Dermis blood vessel endothelial cell (primary cell): Measurements from ENCODE around the gene CSRP3. TPM values are rescaled to one million over a fixed set of nuclear protein-coding genes. Genes with fewer than 3 reads are reported as not detected.
A peak's percentile ranks its signal among the peaks of the same experiment; 100 is the strongest.

ENCODE experiments used
- DNase-seq: peaks from one replicate; pipeline ENCODE4 v3.0.0; 2010
- total RNA-seq: library from RNA; depleted of rRNA; stranded (reverse); fragments of >200 nt; gene quantifications from 2 replicates; pipeline ENCODE4 v1.2.3, GENCODE V29; 2014

The CSRP3 gene
- total RNA-seq, 1 donor from 2014 or later = not detected

DNA sequence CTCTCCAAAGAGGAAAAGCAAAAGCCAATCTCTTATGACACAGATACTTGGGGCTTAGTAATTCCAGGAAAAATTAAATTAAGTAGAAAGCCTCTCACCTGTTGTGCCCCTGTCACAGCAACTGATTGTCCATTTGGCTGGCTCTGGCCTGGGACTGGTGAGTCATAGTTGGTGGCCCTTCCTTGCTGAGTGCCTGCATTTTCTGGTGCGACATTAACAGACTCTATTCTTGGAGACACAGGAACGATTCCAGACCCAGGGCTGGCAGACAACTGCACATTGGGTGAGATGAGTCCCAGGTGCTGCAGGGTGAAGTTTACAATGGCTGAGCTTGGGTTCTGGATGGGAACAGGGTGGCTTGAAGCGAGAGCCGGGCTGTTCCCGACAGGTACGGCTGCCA is 23.3 kb upstream of the CSRP3 start:
- no peak for DNase-seq

DNA sequence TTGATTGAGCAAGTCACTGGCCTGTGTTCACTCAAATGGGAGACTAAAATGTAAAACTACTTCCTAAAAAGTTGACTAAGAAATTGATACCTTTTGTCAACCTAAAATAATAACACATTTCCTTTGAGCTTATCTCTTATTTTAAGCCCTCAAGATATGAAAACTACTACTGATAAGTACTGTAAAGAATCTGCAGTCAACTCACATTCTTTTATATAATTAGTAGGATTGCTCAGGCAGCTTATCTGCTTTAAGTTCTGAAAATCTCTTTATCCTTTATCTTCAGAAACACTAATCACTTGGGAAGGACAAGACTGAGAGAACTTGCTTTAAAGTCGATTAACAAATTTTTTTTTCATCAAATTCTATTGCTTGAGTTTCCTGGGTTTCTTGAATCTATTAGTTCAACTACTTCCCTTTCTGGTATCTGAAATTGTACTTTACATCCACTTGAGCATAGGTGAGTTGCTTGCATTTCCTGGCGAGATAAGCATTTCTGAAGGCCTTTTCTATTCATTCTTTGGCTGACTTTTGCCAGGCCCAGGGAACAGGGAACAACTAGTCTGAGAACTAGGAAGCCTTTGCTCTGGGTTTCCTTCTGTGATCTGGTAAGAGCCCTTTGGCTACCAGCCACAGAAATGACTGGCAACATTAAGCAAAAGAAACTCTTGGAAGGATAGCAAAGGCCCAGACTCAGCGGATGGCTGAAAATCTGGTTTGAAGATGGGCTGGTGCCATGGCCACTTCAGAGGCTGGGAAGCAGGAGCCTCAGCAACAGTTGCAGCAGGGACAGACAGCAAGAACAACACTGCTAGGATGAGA is 19.3 kb upstream of the CSRP3 start:
- peak; percentile 11 for DNase-seq

DNA sequence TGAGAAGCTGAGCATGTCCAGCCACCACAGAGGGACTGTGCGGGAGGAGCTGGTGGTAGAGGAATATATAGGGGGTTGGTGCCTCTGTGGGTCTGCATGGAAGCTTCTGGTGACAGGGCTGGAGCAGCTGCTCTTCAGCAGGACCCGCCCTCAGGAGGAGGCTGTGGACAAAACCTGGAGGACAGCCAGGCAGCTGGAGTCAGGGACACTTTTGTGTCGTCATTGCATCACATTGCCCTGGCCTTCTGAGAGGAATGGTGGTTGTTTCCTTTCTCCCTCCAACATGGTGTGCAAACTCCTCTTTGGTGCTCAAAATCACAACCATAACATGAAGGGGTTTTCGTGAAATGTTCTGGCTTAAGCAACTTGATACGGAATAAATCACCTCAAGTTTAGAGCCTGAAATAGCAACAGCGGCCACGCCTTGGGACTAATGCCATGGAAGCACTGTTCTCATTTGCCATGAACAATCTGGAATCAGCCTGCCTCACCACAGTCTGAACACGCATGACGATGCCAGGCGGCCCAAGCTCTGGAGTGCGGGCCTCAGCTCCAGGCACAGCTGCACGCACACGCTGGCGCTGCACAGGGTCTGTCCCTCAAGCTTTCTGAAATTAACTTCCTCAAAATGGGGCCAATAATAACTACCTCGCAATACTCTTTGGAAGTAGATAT is 17.1 kb upstream of the CSRP3 start:
- no peak for DNase-seq

DNA sequence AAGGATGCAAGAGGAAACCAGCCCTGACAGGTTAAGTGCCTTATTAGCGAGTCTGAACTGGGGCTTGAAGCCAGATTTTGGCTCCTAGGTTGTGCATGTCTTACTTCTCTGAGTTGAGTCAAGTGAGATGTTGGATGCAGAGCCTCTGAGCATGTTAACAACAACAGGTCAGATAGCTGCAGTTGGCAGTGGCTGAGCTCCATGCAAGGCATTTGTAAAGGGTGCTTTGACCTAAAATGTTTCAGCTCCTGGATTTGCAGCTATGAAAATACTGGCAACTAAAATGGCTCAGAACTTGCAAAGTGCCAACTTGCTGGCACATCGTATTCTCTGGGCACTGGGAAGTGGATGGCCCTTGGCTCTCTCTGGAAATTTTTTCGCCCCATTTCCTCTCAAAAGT is 16.4 kb upstream of the CSRP3 start:
- DNase-seq = no peak

DNA sequence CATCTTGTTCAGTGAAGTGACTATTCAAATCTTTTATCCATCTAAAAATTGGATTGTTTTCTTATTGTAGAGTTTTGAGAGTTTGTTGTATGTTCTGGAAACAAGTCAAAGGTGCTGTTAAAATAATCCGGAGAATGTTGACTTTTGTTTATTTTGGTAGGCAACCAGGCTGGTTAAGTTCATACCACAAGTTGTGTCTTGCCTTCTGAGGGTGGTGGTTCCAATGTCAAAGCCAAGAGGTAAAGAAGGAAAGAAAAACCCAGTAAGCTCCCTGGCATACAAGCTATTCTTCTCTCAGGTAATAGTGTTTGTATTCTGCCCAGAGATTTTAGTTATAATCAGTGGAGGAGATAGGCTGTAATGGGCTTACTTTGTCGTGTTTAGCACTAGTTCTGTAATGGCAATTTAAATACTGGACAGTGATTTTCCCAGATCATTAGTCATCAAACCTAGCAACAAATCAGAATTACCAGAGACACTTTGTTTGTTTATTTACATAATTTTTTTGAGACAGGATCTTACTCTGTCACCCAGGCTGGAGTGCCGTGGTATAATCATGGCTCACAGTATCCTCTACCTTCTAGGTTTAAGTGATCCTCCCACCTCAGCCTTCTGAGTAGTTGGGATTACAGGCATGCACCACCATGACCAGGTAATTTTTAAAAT is 15.1 kb upstream of the CSRP3 start:
- DNase-seq = no peak

DNA sequence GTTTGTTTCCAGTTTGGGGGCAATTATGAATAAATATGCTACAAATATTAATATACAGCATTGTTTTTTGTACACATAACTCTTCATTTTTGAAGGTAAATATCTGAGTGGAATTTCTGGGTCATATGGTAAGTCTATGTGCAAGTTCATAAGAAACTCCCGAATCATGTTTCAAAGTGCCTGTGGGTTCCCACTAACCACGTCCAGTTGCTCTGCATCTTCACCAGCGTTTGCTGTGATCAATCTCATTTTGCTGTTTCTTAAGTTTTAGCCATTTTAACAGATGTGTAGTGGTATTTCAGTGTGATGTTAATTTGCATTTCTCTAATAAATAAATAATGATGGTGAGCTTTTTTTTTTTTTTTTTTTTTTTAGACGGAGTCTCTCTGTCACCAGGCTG is 14.2 kb upstream of the CSRP3 start:
- DNase-seq = no peak

DNA sequence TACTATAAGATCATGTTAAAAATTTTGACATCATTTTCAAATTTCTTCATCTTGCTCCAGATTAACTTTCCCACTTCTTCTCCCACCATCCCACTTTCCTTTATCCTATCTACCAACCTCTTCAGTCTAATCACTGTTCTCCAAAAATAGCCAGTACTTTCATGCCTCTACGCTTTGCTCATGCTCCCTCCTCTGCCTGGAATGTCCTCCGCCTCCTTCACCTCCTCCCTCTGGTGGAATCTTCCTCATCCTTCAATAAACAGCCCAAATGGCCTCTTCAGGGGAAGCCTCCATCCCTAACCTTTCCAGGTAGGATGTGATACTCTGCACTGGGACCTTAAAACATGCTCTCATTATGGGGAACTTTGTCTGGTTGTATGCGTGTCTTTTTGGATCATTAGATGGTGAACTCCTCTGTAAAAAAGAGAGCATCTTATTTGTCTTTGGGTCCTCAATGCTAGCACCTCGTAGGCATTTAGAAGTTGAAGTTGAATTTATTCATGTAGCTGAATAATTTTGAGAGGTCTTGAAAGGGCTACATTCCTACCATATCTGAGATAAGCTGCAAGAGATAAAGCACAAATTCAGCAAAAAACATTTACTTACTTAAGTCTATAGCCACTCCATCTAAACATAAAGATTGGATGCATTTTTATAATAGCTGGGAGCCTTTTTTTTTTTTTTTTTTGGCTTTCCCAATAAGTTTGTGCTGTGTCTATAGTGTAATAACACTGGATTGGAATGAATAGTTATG is 8.0 kb upstream of the CSRP3 start:
- no peak for DNase-seq

DNA sequence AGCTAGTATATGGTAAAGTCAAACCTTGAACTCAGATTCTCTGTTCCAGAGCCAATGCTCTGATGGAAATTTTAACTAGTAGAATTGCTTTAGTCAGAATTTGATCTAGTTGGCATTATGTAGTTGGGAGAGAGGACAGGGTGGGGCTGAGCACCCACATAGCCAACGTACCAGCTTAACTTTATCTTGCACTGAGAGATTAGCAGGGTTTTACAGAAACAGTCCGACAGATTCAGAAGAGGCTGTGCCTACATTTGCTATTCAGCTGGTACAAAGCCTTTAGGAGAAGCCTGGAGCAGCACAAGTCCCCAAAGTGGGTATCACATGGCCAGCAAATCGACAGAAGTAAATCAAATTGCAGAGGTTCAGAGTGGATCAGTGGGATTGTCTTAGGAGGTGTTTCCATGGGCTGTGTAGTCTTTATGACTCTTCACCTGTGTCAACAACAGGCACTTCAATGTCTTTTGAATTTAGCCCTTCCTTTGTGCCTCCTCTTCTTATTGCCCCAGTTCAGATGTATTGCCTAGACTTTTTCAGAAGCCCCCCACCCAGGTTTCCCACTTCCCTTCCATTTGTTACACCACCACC is 7.3 kb upstream of the CSRP3 start:
- DNase-seq = no peak

DNA sequence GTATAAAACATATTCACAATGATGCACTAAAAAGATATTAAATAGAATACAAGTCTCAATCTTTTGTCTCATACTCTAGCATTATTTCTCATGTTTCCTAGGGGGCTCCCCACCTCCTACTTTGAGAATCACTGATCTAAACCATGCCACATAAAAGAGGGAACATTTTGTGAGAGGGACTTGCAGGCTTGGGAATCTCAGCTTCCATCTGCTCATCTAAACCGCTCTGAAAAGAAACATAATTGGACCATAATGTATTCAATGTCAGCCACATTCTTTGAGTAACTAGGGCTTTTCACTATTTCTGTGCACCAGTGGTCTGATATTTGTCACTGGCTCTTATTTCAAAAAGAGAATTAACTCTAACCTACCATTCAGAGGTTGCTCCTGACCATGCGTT is 6.4 kb upstream of the CSRP3 start:
- DNase-seq = no peak

DNA sequence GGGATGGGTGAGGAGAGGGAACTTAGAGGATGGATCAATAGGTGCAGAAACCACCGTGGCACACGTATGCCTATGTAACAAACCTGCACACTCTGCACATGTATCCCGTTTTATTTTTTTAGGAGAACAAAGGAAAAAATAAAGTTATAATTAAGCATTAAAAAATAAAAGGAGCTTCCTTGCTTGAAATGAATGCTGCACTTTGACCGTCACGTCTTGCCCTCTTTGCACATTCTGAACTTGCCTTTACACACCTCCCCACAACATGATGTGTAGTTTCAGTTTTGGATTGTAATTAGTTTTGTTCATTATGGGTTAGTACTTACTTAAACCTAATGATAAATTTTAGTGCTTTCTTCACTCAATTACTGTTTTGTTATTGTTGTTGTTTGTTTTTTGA is 3.1 kb upstream of the CSRP3 start:
- no peak for DNase-seq

DNA sequence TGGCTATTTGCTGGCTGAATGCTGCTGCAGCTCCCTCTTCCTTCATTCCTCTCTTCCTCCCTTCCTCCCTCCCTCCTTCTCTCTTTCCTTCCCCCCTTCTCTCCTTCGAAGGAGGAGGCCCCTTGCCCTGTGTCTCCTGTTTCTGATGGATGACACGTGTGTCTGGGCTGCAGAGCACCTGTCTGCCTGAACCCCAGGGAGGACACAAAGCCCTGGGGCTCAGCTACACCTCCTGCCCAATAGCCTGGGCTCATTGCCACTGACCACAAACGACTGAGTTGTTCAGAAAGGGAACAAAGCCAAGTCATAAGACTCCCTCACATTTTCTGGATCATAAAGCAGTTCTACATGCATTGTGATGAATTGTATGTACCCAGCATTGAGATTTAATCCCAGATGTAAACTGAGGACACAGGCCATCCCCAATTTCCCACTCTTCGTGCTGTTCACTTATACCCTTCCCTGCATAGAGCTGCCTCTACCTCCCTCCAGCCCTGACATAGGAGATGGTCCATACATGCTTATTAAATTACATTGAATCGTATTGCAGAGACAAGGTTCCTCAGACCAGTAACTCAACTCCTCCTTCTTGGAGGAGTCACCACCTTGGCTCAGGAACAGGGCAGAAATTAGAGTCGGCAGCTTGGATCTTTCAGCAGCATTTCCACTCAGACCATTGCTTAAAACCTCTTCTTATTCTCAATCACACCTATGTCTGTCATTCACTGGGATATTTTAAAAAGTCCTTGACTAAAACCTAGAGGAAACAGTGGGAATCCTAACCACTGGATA is 1.2 kb downstream of the CSRP3 start:
- peak; percentile 55 for DNase-seq

DNA sequence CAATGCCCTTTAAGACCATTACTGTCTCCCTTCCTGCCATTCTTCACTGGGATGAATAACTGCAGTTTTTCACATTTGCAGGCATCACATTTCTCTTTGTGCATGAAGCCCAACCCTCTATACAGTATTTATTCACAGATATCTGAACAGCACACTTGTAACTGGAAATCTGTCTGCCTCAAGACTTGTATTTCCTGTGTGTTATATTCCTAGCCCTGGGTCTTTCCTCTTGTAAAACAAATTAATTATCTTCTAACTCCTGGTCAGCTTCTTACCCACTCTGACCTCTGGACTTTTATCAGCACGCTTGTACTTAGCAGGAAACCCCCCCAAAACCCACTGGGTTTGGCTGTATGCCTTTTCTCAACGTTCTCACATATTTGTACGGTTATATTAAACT is 2.0 kb downstream of the CSRP3 start:
- peak; percentile 74 for DNase-seq

DNA sequence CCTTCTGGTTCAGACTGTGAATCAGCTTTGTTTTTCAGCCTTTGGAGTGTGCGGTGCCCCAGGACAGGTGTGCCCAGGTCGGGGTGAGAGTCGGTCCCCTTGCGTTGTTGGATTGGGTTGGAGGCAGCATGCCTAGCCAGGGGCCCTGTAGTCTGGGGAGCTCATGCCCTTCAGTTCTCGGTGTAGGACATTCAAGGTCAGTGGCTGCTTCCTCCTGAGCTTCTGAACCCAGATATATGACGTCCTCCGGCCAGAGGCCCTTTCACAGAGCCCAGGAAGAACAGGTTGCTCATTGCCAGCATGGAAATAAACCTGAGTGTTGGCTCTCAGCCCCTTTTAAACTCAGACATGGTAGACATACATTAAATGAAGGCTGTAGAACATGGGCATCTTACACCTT is 2.7 kb downstream of the CSRP3 start:
- DNase-seq = no peak

DNA sequence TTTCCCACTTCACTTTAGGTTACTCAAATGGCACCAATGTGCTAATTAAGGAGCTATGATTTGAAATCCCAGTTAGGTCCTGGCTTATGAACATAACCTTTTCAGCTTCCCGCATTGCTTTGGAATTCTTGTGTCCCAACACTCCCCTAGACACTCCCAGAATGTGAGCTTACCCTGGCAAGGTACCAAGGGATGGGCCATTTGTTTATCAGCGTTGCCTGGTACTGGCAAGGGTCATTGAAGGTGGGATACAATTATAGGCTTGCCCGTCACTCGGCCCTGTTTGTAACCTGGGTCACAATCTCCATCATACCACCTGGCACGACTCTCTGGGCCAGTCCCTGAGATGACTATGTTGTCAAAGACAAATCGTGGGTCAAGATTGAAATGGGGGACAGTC is 5.4 kb downstream of the CSRP3 start:
- no peak for DNase-seq

DNA sequence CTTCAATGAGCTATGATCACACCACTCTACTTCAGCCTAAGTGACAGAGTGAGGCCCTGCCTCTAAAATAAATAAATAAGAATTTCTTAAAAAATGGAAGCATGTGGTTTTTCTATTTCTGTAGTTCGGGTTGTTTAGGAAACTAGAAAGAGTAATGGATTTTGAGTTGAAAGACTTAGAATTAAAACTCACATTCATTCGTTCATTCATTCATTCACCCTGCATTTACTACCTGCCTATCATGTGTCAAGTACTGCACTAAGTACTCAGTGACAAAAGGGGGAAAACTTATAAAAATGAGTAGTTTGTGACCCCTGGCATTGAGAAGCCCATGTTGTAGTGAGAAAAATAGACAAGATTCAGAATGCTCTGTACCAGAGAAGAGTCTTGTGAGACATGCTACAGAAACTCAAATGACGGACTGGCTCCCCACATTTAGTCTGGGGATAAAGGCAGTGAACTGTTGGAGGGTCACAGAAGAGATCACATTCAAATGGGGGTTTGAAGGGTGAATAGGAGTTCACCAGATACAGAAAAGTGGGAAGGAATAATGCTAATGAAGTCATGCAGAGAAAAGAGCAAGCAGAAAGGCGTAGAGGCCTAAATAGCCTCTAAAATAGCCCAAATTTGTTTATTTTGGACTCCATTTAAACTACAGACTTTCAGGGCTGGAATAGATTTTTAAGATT is 7.0 kb downstream of the CSRP3 start:
- no peak for DNase-seq

DNA sequence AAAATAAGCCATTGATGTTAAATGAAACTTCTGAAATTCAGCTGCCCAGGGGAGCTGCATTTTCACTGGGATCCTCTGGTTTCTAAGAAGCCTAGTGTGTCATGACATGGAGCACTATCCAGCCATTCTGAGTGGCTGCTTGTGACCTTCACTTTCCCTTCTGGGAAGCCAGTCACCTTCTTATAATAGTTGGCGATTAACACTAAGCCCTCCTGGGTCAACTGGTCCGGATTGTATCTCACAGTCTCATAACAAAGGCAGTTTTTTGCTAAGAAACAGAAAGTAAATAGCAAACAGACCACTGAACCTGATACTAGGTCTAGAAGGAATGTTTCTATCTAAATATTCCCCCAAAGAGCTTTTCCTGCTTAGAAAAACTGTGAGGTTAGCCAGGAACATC is 7.9 kb downstream of the CSRP3 start:
- DNase-seq = peak; percentile 23

DNA sequence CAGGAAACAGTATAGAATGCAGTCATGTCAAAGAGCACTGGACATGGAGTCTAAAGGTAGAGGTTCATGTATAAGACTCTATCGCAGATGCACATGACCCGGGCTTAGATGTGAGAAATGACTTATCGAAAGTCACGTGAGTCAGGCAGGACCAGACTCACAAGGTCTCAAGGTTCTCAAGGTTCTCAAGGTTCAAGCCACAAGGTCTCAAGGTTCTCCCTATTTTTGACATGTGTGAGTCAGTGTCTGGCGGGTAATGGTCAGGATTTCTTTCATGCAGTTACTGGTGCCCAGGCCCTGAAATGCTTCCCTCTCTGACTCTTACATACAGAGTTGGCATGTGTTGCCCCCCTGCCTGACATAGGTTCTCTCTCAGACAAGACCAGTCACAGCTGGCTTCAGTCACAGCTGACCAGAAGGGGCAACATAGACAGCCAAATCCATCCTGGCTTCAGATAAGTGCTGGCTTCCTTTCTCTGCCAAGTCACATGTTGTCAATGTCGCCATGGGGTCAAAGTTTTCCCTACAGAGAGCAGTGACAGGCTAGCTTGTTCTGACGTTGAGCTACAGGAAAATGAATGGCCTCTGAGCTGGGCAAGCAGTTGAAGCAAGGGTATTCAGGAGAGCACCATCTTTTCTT is 10.1 kb downstream of the CSRP3 start:
- DNase-seq = no peak

DNA sequence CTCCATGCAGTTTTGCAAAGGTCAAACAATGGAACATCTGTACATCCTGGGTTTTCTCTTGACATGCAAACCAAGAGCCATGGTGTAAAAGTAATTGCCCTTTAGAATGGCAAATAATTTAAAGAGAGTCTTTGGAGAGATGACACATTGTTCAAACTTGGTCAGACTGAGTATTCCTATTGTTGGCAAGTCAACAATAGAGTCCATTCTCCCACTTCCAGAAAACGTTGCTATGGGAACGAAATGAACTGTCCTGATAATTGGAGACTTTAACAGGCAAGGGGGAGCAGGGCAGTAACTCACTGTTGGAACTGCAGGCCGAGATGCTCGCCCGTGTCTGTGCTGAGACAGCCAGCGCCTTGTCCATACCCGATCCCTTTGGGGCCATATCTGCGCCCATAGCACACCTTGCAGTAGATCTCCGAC is 13.9 kb downstream of the CSRP3 start:
- DNase-seq = peak; percentile 31

DNA sequence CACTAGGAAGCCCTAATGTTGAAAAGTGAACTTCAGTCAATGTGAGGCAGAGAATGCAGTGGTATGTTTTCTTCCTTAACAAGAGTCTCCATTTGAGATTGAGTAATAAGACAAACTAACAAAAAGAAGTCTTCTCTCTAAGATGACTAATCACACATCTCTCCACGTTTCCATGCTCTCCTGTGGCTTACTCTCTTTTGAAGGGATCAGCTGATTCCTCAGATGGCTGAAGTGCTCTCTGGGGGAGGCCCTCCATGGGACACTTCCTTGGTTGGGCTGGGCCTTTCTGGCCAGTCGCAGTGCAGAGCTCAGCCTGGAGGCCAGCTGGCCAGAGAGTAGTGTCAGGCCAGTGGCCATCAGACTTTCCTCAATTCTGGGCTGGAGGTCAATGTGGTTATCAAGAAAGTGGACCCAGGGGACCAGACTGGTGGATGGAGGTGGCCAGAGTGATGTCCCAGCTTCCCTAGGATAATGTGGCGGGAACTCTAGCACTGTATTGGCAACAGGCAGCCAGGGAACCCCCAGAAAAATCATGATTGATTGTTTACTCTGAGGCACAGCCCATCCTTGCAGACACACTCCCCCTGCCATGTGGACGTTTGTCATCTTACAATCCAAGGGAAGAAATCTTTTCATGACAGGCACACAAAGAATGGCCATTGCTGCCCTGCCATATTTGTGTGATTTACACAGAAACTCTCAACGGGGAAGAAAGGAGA is 14.5 kb downstream of the CSRP3 start:
- no peak for DNase-seq

DNA sequence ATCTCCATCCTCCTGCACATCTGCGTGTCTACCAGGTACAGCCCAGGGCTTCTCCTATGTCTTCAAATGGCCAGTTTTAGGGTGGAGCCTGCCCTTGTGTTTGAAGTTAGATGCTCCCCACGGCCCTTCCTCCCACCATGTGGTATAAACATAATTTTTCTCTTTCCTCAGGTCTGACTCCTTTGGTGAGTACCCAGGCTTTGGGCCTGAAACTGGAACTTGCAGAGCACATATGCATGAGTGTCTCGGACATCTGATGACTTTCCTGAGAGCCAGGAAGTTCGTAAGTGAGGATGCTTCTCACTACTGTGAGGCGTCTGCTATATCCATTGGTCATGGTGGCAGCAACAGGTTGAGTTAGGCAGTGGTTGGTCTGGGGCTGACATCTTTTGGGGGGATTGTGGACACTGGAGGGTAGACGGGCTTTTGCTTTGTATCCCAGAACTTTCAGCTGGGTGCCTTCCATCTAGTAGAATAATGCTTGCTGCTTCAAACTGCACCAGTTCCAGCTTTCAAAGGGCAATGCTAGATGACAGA is 16.2 kb downstream of the CSRP3 start:
- DNase-seq = no peak
